Gastrocnemius medialis (tissue), 4 donors: ENCODE measurements around the gene SAP130. TPM values are rescaled to one million over a fixed set of nuclear protein-coding genes. Genes with fewer than 3 reads are reported as not detected.

Experiments used
- ATAC-seq, 2 donors: fragments of 150-250 bp; one replicate each; pipeline ENCODE4 v1.9.1; 2016
- DNase-seq, 2 donors: peaks; one replicate each; pipeline ENCODE4 v3.0.0-alpha.2; 2019
- H3K27ac ChIP-seq, 4 donors: fragments of 200-600 bp; sonication (generic); 1 replicate in 1 of 4; 2 replicates in 3 of 4; pipeline ENCODE4 v1.5.1; 2016 to 2018; ENCODE audit warnings: mild to moderate bottlenecking in 2 of 4, moderate library complexity in 1 of 4
- H3K27me3 ChIP-seq, 3 donors: fragments of 200-600 bp; sonication (generic) in 2 of 3; 1 replicate in 1 of 3; 2 replicates in 2 of 3; pipeline versions ENCODE4 v1.5.1 to v1.6.0; 2016 to 2019; ENCODE audit warnings: mild to moderate bottlenecking in 1 of 3, moderate library complexity in 1 of 3
- H3K36me3 ChIP-seq, 2 donors: fragments of 200-600 bp; sonication (generic) in 1 of 2; one replicate each; pipeline ENCODE4 v1.5.1; 2017 to 2018
- H3K4me1 ChIP-seq, 2 donors: fragments of 200-600 bp; sonication (generic) in 1 of 2; one replicate each; pipeline ENCODE4 v1.5.1; 2016 to 2017; ENCODE audit warnings: mild to moderate bottlenecking in 2 of 2
- H3K4me3 ChIP-seq, 4 donors: fragments of 200-600 bp; sonication (generic) in 3 of 4; 1 replicate in 1 of 4; 2 replicates in 3 of 4; pipeline ENCODE4 v1.5.1; 2016 to 2019; ENCODE audit warnings: mild to moderate bottlenecking in 2 of 4
- H3K9me3 ChIP-seq, 3 donors: fragments of 200-600 bp; sonication (generic) in 2 of 3; 1 replicate in 1 of 3; 2 replicates in 2 of 3; pipeline ENCODE4 v1.5.1; 2016 to 2019
- POLR2A ChIP-seq, 2 donors: fragments of 450-650 bp; IDR thresholded peaks; one replicate each; pipeline ENCODE4 v1.6.1; 2017; ENCODE audit warnings: antibody characterized with exemption in 2 of 2, mild to moderate bottlenecking in 2 of 2, moderate library complexity in 2 of 2
- in situ Hi-C, 4 donors: fragments of 200-750 bp; cut with MboI; loops; one replicate each; pipeline versions ENCODE4 v1.15.0 to v1.8.0; 2017; ENCODE audit warnings: low sequenced_read_pairs in 4 of 4
- intact Hi-C: fragments of 100-400 bp; cut with DNase I; formaldehyde crosslinking; loops from one replicate; pipeline ENCODE4 v1.15.1; 2023; ENCODE audit warnings: low total_unique reads
- total RNA-seq, 4 donors: library from RNA; depleted of rRNA; stranded (reverse); fragments of >200 nt; gene quantifications; one replicate each; pipeline versions ENCODE4 v1.1.0 to v1.2.3, GENCODE V29; 2016
- TF ChIP-seq, protein P1 (sequence below), 5 experiments: fragments of 450-650 bp in 3 of 5; fragments of 200-600 bp in 2 of 5; sonication (generic) in 2 of 5; IDR thresholded peaks in 4 of 5; conservative IDR thresholded peaks in 1 of 5; 1 replicate in 4 of 5; 2 replicates in 1 of 5; pipeline ENCODE4 v1.5.1; 2016 to 2019; ENCODE audit warnings: antibody characterized with exemption in 5 of 5, mild to moderate bottlenecking in 3 of 5, moderate library complexity in 3 of 5

The SAP130 gene
- total RNA-seq, 4 donors from 2014 or later, result 10.1 to 16.2 (median 11.5) TPM

DNA sequence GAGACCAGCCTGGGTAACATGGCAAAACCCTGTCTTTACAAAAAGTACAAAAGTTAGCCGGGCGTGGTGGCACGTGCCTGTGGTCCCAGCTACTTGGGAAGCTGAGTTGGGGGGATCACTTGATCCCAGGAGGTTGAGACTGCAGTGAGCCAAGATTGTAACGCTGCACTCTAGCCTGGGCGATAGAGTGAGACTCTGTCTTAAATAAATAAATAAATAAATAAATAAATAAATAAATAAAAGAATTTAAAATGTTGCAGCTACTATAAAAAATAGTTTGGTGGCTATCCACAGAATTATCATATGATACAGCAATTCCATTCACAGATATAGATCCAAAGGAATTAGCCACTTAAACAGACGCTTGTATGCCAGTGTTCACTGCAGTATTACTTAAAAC lies 92.5 kb downstream of the SAP130 start:
- DNase-seq (no peak), ATAC-seq (no peak)
- intact Hi-C loops, result no loop called here
- H3K9me3 ChIP-seq, result no peaks in the 10 kb centered on the region
- in situ Hi-C loops, result no loop called here
- H3K27ac ChIP-seq, result no peak overlapping the region
- H3K27me3 ChIP-seq, result no peaks in the 10 kb centered on the region
- no peaks in the 10 kb centered on the region for H3K36me3 ChIP-seq
- no peaks in the 10 kb centered on the region for H3K4me1 ChIP-seq
- TF ChIP-seq, protein P1, sequence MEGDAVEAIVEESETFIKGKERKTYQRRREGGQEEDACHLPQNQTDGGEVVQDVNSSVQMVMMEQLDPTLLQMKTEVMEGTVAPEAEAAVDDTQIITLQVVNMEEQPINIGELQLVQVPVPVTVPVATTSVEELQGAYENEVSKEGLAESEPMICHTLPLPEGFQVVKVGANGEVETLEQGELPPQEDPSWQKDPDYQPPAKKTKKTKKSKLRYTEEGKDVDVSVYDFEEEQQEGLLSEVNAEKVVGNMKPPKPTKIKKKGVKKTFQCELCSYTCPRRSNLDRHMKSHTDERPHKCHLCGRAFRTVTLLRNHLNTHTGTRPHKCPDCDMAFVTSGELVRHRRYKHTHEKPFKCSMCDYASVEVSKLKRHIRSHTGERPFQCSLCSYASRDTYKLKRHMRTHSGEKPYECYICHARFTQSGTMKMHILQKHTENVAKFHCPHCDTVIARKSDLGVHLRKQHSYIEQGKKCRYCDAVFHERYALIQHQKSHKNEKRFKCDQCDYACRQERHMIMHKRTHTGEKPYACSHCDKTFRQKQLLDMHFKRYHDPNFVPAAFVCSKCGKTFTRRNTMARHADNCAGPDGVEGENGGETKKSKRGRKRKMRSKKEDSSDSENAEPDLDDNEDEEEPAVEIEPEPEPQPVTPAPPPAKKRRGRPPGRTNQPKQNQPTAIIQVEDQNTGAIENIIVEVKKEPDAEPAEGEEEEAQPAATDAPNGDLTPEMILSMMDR (IDR thresholded peaks at IDR 0.05 in 4 of 5, conservative IDR thresholded peaks at IDR 0.05 in 1 of 5), result no peak
- TF ChIP-seq POLR2A (IDR thresholded peaks at IDR 0.05), result no peak
- H3K4me3 ChIP-seq, result no peak overlapping the region

DNA sequence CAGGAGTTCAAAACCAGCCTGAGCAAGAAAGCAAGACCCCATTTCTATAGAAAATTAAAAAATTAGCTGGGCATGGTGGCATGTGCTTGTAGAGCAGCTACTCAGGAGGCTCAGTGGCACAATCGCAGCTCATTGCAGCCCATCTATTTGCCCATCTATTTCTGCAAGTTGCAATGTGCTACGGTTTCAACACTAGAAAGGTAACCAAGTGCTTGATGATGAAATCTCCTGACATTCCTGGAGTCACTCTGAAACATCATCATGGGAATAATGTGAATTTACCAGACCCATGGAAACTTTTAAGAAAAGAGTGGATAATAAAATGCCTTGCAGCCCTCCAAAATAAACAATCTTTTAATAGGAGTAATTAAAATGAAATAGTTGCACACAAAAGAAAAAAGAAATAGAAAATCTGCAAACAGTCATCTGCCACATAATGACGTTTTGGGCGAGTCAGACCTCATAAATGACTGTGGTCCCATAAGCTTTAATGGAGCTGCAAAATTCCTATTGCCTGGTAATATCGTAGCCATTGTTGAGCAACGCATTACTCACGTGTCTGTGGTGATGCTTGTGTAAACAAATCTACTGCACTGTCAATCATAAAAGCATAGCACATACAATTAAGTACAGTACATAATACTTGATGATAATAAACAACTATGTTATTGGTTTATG lies 95.5 kb downstream of the SAP130 start:
- TF ChIP-seq, protein P1 (IDR thresholded peaks at IDR 0.05 in 4 of 5, conservative IDR thresholded peaks at IDR 0.05 in 1 of 5), result no peak
- no peak for TF ChIP-seq POLR2A (IDR thresholded peaks at IDR 0.05)
- in situ Hi-C loops, result no loop called here

GRCh38 chr2:127929449-127929848 lies 98.4 kb downstream of the SAP130 start:
- TF ChIP-seq, protein P1 (IDR thresholded peaks at IDR 0.05 in 4 of 5, conservative IDR thresholded peaks at IDR 0.05 in 1 of 5), result no peak
- TF ChIP-seq POLR2A (IDR thresholded peaks at IDR 0.05), result no peak
- no peak overlapping the region for H3K27ac ChIP-seq
- ATAC-seq, result no peak

More for the DNA sequence above, 95.5 kb downstream of the SAP130 start:
- intact Hi-C loops, result no loop called here
- ATAC-seq (no peak), DNase-seq (no peak)
- no peaks in the 10 kb centered on the region for H3K4me1 ChIP-seq
- H3K27ac ChIP-seq, result no peak overlapping the region
- no peaks in the 10 kb centered on the region for H3K9me3 ChIP-seq
- no peaks in the 10 kb centered on the region for H3K27me3 ChIP-seq
- H3K36me3 ChIP-seq, result no peaks in the 10 kb centered on the region
- no peak overlapping the region for H3K4me3 ChIP-seq

GRCh38 chr2:127927384-127927783 lies 100.5 kb downstream of the SAP130 start:
- no peaks in the 10 kb centered on the region for H3K4me1 ChIP-seq
- DNase-seq, result no peak
- no peaks in the 10 kb centered on the region for H3K36me3 ChIP-seq
- no peak overlapping the region for H3K4me3 ChIP-seq
- no peak for TF ChIP-seq POLR2A (IDR thresholded peaks at IDR 0.05)
- no peaks in the 10 kb centered on the region for H3K27me3 ChIP-seq
- no peaks in the 10 kb centered on the region for H3K9me3 ChIP-seq
- no peak overlapping the region for H3K27ac ChIP-seq
- in situ Hi-C loops (no loop called here), intact Hi-C loops (no loop called here)
- ATAC-seq, result no peak

More at GRCh38 chr2:127929449-127929848, 98.4 kb downstream of the SAP130 start:
- Histone ChIP-seq H3K4me1 (no peaks in the 10 kb centered on the region), H3K36me3 (no peaks in the 10 kb centered on the region), H3K4me3 (no peak overlapping the region), H3K9me3 (no peaks in the 10 kb centered on the region), H3K27me3 (no peaks in the 10 kb centered on the region)
- in situ Hi-C loops, result no loop called here
- no peak for DNase-seq
- intact Hi-C loops, result no loop called here

GRCh38 chr2:127917916-127918315 lies 109.9 kb downstream of the SAP130 start:
- H3K4me1 ChIP-seq, result no peaks in the 10 kb centered on the region
- intact Hi-C loops, result no loop called here
- TF ChIP-seq, protein P1 (IDR thresholded peaks at IDR 0.05 in 4 of 5, conservative IDR thresholded peaks at IDR 0.05 in 1 of 5), result no peak
- no peak for TF ChIP-seq POLR2A (IDR thresholded peaks at IDR 0.05)
- DNase-seq, result no peak
- H3K27ac ChIP-seq, result no peak overlapping the region
- in situ Hi-C loops, result no loop called here
- ATAC-seq, result no peak
- H3K9me3 ChIP-seq, result no peaks in the 10 kb centered on the region
- H3K27me3 ChIP-seq, result no peaks in the 10 kb centered on the region
- H3K36me3 ChIP-seq, result no peaks in the 10 kb centered on the region
- no peak overlapping the region for H3K4me3 ChIP-seq
